CD4-positive, alpha-beta memory T cell (primary cell): ENCODE results near the gene SLC6A11. TPM values are rescaled to one million over a fixed set of nuclear protein-coding genes. Genes with fewer than 3 reads are reported as not detected.

Experiments used
- CTCF ChIA-PET: fragments of 350-600 bp; sonication (Branson Sonifier 250); formaldehyde crosslinking; loops from one replicate; lab custom pipeline; 2021; ENCODE audit warnings: inconsistent platforms; ENCODE audit not compliant: partially characterized antibody; lab: Charles Lee
- POLR2A ChIA-PET: fragments of 350-600 bp; sonication (Branson Sonifier 250); formaldehyde crosslinking; loops from one replicate; lab custom pipeline; 2021; ENCODE audit not compliant: partially characterized antibody; lab: Charles Lee
- DNase-seq, 5 donors: peaks; one replicate each; pipeline versions ENCODE4 v3.0.0 to v3.0.0-alpha.2; 2020 to 2022; ENCODE audit warnings: mixed read lengths in 1 of 5
- H3K27ac ChIP-seq: one replicate; pipeline ENCODE4 v1.7.0; 2013; ENCODE audit warnings: low read depth, low read length
- H3K27me3 ChIP-seq: 2 replicates; pipeline ENCODE4 v1.7.0; 2013; ENCODE audit warnings: mild to moderate bottlenecking, low read length, moderate library complexity; ENCODE audit not compliant: insufficient read depth
- H3K36me3 ChIP-seq: 2 replicates; pipeline ENCODE4 v1.7.0; 2013; ENCODE audit warnings: mild to moderate bottlenecking, low read length, moderate library complexity; ENCODE audit not compliant: insufficient read depth
- H3K4me1 ChIP-seq: 2 replicates; pipeline ENCODE4 v1.7.0; 2013; ENCODE audit warnings: mild to moderate bottlenecking, low read length, moderate library complexity; ENCODE audit not compliant: insufficient read depth
- H3K4me3 ChIP-seq, 2 donors: one replicate each; pipeline ENCODE4 v1.7.0; 2013; ENCODE audit warnings: low read length in 2 of 2, mild to moderate bottlenecking in 1 of 2
- H3K9me3 ChIP-seq, 2 donors: one replicate each; pipeline ENCODE4 v1.7.0; 2013; ENCODE audit warnings: low read length in 2 of 2, control low read depth in 1 of 2; ENCODE audit not compliant: control insufficient read depth in 1 of 2
- H3K27ac Mint-ChIP-seq, 7 donors: one replicate each; pipeline ENCODE4 v1.8.0; 2020 to 2021; ENCODE audit warnings: mixed read lengths in 7 of 7, mild to moderate bottlenecking in 6 of 7, inconsistent platforms in 3 of 7, moderate library complexity in 3 of 7
- H3K27me3 Mint-ChIP-seq, 2 donors: one replicate each; pipeline ENCODE4 v1.8.0; 2020 to 2021; ENCODE audit warnings: mixed read lengths in 2 of 2
- H3K36me3 Mint-ChIP-seq, 2 donors: one replicate each; pipeline ENCODE4 v1.8.0; 2020 to 2021; ENCODE audit warnings: mixed read lengths in 2 of 2, inconsistent platforms in 1 of 2, mild to moderate bottlenecking in 1 of 2
- H3K4me1 Mint-ChIP-seq, 4 donors: one replicate each; pipeline ENCODE4 v1.8.0; 2020 to 2021; ENCODE audit warnings: mixed read lengths in 4 of 4, mild to moderate bottlenecking in 1 of 4
- H3K4me3 Mint-ChIP-seq, 8 donors: one replicate each; pipeline ENCODE4 v1.8.0; 2020 to 2021; ENCODE audit warnings: mixed read lengths in 8 of 8, mild to moderate bottlenecking in 7 of 8, moderate library complexity in 6 of 8, inconsistent platforms in 3 of 8
- H3K9me3 Mint-ChIP-seq, 8 donors: one replicate each; pipeline ENCODE4 v1.8.0; 2020 to 2021; ENCODE audit warnings: mixed read lengths in 8 of 8, mild to moderate bottlenecking in 5 of 8, inconsistent platforms in 3 of 8, moderate library complexity in 1 of 8
- intact Hi-C: fragments of 100-400 bp; cut with micrococcal nuclease; formaldehyde crosslinking; loops from one replicate; pipeline ENCODE4 v1.15.1; 2023
- polyA plus RNA-seq, 2 donors: library from polyadenylated mRNA; unstranded; fragments of 300-500 nt; fragmentation: Illumina TruSeq; gene quantifications; one replicate each; pipeline ENCODE4 v1.2.3, GENCODE V29; 2021
- total RNA-seq, 2 experiments: library from RNA; stranded (reverse); gene quantifications; one replicate each; pipeline ENCODE4 v1.2.3, GENCODE V29; 2021

SLC6A11 gene
- total and polyA plus RNA-seq, 4 experiments from 2014 or later, result not detected

- no peaks in the 10 kb centered on the region for H3K27me3 ChIP-seq
- ChIA-PET CTCF (no interaction called here), POLR2A (no interaction called here)
- H3K36me3 Mint-ChIP-seq, result no peaks in the 10 kb centered on the region
- peaks cover 6 to 19% of the 10 kb centered on the region in 2 donors for H3K27me3 Mint-ChIP-seq
- no peak overlapping the region for H3K27ac Mint-ChIP-seq
- H3K4me1 Mint-ChIP-seq, result no peaks in the 10 kb centered on the region
- peaks cover 0 to 24% (median 17%) of the 10 kb centered on the region in 8 donors for H3K9me3 Mint-ChIP-seq
- intact Hi-C loops, result no loop called here
- no peaks in the 10 kb centered on the region for H3K9me3 ChIP-seq
- no peak for DNase-seq
- H3K27ac ChIP-seq, result no peak overlapping the region
- H3K4me3 ChIP-seq, result no peak overlapping the region
- no peak overlapping the region for H3K4me3 Mint-ChIP-seq
- no peaks in the 10 kb centered on the region for H3K36me3 ChIP-seq
- H3K4me1 ChIP-seq, result no peaks in the 10 kb centered on the region
Measured at GRCh38 chr3:10912786-10913185, 96.8 kb downstream of the SLC6A11 start.

- POLR2A ChIA-PET, result no interaction called here
Measured at GRCh38 chr3:10915376-10915775, 99.3 kb downstream of the SLC6A11 start.

GRCh38 chr3:10917176-10917575 is 101.1 kb downstream of the SLC6A11 start:
- Histone ChIP-seq H3K9me3 (no peaks in the 10 kb centered on the region), H3K27ac (no peak overlapping the region), H3K4me3 (no peak overlapping the region), H3K36me3 (no peaks in the 10 kb centered on the region), H3K27me3 (no peaks in the 10 kb centered on the region), H3K4me1 (no peaks in the 10 kb centered on the region)
- H3K27me3 Mint-ChIP-seq, result peaks cover 9 to 24% of the 10 kb centered on the region in 2 donors
- POLR2A ChIA-PET, result no interaction called here
- CTCF ChIA-PET, result no interaction called here
- H3K27ac Mint-ChIP-seq, result no peak overlapping the region
- intact Hi-C loops, result no loop called here
- H3K9me3 Mint-ChIP-seq, result peaks cover 0 to 12% (median 1%) of the 10 kb centered on the region in 8 donors
- no peak overlapping the region for H3K4me3 Mint-ChIP-seq
- H3K4me1 Mint-ChIP-seq, result no peaks in the 10 kb centered on the region
- no peaks in the 10 kb centered on the region for H3K36me3 Mint-ChIP-seq
- no peak for DNase-seq

More at GRCh38 chr3:10915376-10915775, 99.3 kb downstream of the SLC6A11 start:
- Histone ChIP-seq H3K9me3 (no peaks in the 10 kb centered on the region), H3K4me3 (no peak overlapping the region), H3K36me3 (no peaks in the 10 kb centered on the region), H3K4me1 (no peaks in the 10 kb centered on the region), H3K27ac (no peak overlapping the region), H3K27me3 (no peaks in the 10 kb centered on the region)
- Mint-ChIP-seq H3K27ac (no peak overlapping the region), H3K9me3 (peaks cover 0 to 5% (median 0%) of the 10 kb centered on the region in 8 donors), H3K4me1 (no peaks in the 10 kb centered on the region), H3K27me3 (peaks cover 7 to 25% of the 10 kb centered on the region in 2 donors), H3K4me3 (no peak overlapping the region), H3K36me3 (no peaks in the 10 kb centered on the region)
- intact Hi-C loops, result no loop called here
- CTCF ChIA-PET, result no interaction called here
- no peak for DNase-seq

- DNase-seq, result no peak
- no peaks in the 10 kb centered on the region for H3K9me3 ChIP-seq
- H3K36me3 ChIP-seq, result no peaks in the 10 kb centered on the region
- no peak overlapping the region for H3K4me3 ChIP-seq
- H3K36me3 Mint-ChIP-seq, result no peaks in the 10 kb centered on the region
- H3K27ac Mint-ChIP-seq, result no peak overlapping the region
- POLR2A ChIA-PET, result no interaction called here
- H3K27me3 Mint-ChIP-seq, result peaks cover 10 to 21% of the 10 kb centered on the region in 2 donors
- no peaks in the 10 kb centered on the region for H3K27me3 ChIP-seq
- intact Hi-C loops, result no loop called here
- H3K4me1 Mint-ChIP-seq, result no peaks in the 10 kb centered on the region
- H3K4me1 ChIP-seq, result no peaks in the 10 kb centered on the region
- CTCF ChIA-PET, result no interaction called here
- H3K27ac ChIP-seq, result no peak overlapping the region
- no peak overlapping the region for H3K4me3 Mint-ChIP-seq
- peaks cover 0 to 12% (median 1%) of the 10 kb centered on the region in 8 donors for H3K9me3 Mint-ChIP-seq
Measured at GRCh38 chr3:10918011-10918410, 102.0 kb downstream of the SLC6A11 start.

GRCh38 chr3:10919636-10920035 is 103.6 kb downstream of the SLC6A11 start:
- Mint-ChIP-seq H3K27ac (no peak overlapping the region), H3K4me1 (no peaks in the 10 kb centered on the region), H3K9me3 (peaks cover 0 to 15% (median 2%) of the 10 kb centered on the region in 8 donors), H3K36me3 (no peaks in the 10 kb centered on the region), H3K27me3 (peaks cover 12 to 15% of the 10 kb centered on the region in 2 donors), H3K4me3 (no peak overlapping the region)
- no peak for DNase-seq
- Histone ChIP-seq H3K4me3 (no peak overlapping the region), H3K36me3 (no peaks in the 10 kb centered on the region), H3K9me3 (no peaks in the 10 kb centered on the region), H3K27ac (no peak overlapping the region), H3K27me3 (no peaks in the 10 kb centered on the region), H3K4me1 (no peaks in the 10 kb centered on the region)
- ChIA-PET CTCF (no interaction called here), POLR2A (no interaction called here)
- intact Hi-C loops, result no loop called here

GRCh38 chr3:10925436-10926255 is 109.6 kb downstream of the SLC6A11 start:
- no peaks in the 10 kb centered on the region for H3K4me1 ChIP-seq
- intact Hi-C loops, result no loop called here
- Mint-ChIP-seq H3K36me3 (no peaks in the 10 kb centered on the region), H3K27ac (no peak overlapping the region), H3K9me3 (peaks cover 0 to 23% (median under 1%) of the 10 kb centered on the region in 8 donors), H3K27me3 (peaks cover 2 to 5% of the 10 kb centered on the region in 2 donors), H3K4me1 (no peaks in the 10 kb centered on the region), H3K4me3 (no peak overlapping the region)
- H3K27ac ChIP-seq, result no peak overlapping the region
- H3K27me3 ChIP-seq, result no peaks in the 10 kb centered on the region
- H3K9me3 ChIP-seq, result no peaks in the 10 kb centered on the region
- H3K36me3 ChIP-seq, result no peaks in the 10 kb centered on the region
- CTCF ChIA-PET, result no interaction called here
- POLR2A ChIA-PET, result no interaction called here
- H3K4me3 ChIP-seq, result no peak overlapping the region
- no peak for DNase-seq

GRCh38 chr3:10926256-10926810 is 110.3 kb downstream of the SLC6A11 start:
- no peak overlapping the region for H3K4me3 Mint-ChIP-seq
- Histone ChIP-seq H3K27ac (no peak overlapping the region), H3K36me3 (no peaks in the 10 kb centered on the region), H3K4me1 (no peaks in the 10 kb centered on the region), H3K27me3 (no peaks in the 10 kb centered on the region), H3K9me3 (no peaks in the 10 kb centered on the region), H3K4me3 (no peak overlapping the region)
- DNase-seq, result no peak
- no peak overlapping the region for H3K27ac Mint-ChIP-seq
- no peaks in the 10 kb centered on the region for H3K4me1 Mint-ChIP-seq
- ChIA-PET CTCF (no interaction called here), POLR2A (no interaction called here)
- H3K9me3 Mint-ChIP-seq, result peaks cover 0 to 18% (median 0%) of the 10 kb centered on the region in 8 donors
- intact Hi-C loops, result no loop called here
- peaks cover 3% of the 10 kb centered on the region in 2 donors for H3K27me3 Mint-ChIP-seq
- no peaks in the 10 kb centered on the region for H3K36me3 Mint-ChIP-seq
